Activated CD4-positive, CD25-positive, alpha-beta regulatory T cell treated with anti-CD3 and anti-CD28 coated beads, Interleukin-2, amount 50 U/mL, for 24 hours (primary cell): ENCODE results near the gene SPINK4.

ENCODE experiments used
- ATAC-seq, 2 donors: fragments of 150-1000 bp; cut with Tn5 transposase; one replicate each; pipeline ENCODE4 v1.10.0; 2021; ENCODE audit warnings: mild to moderate bottlenecking in 1 of 2, moderate library complexity in 1 of 2

Gene SPINK4

GRCh38 chr9:33294670-33295432 is 54.9 kb downstream of the SPINK4 start:
- no peak for ATAC-seq

- peak; percentile 33 to 54 for ATAC-seq
Measured at GRCh38 chr9:33295571-33295970, 55.6 kb downstream of the SPINK4 start.

GRCh38 chr9:33297432-33297831 is 57.5 kb downstream of the SPINK4 start:
- peak in 1 of 2 donors; percentile 50 for ATAC-seq
